HepG2 (cell line): Measurements from ENCODE around the gene COA3. TPM values are rescaled to one million over a fixed set of nuclear protein-coding genes. Genes with fewer than 3 reads are reported as not detected.

Experiments
- ARID5B ChIP-seq: IDR thresholded peaks from 2 replicates; pipeline ENCODE4 v1.4.0; 2020; ENCODE audit warnings: mild to moderate bottlenecking, missing genetic modification reagents
- DDIT3 ChIP-seq: sonication (generic); formaldehyde crosslinking; IDR thresholded peaks from 2 replicates; pipeline ENCODE4 v1.4.0; 2020; ENCODE audit warnings: mild to moderate bottlenecking, missing genetic modification reagents
- DMAP1 ChIP-seq: IDR thresholded peaks from 2 replicates; pipeline ENCODE4 v1.6.1; 2016
- GMEB1 ChIP-seq: sonication (generic); formaldehyde crosslinking; IDR thresholded peaks from 2 replicates; pipeline ENCODE4 v1.5.1; 2020; ENCODE audit warnings: missing genetic modification reagents, mild to moderate bottlenecking, borderline replicate concordance
- HMG20A ChIP-seq: IDR thresholded peaks from 2 replicates; pipeline ENCODE4 v1.6.1; 2016; ENCODE audit warnings: borderline replicate concordance
- PAWR ChIP-seq: sonication (generic); formaldehyde crosslinking; IDR thresholded peaks from 2 replicates; pipeline ENCODE4 v1.4.0; 2020; ENCODE audit warnings: missing genetic modification reagents, mild to moderate bottlenecking, borderline replicate concordance
- RELA ChIP-seq: sonication (generic); formaldehyde crosslinking; IDR thresholded peaks from 2 replicates; pipeline ENCODE4 v1.4.0; 2020; ENCODE audit warnings: missing genetic modification reagents
- SOX13 ChIP-seq, 3 experiments: fragments of 450-650 bp in 1 of 3; sonication (generic) in 1 of 3; formaldehyde crosslinking in 1 of 3; IDR thresholded peaks in 2 of 3; conservative IDR thresholded peaks in 1 of 3; 2 replicates each; pipeline versions ENCODE4 v1.5.0 to v1.6.1; 2016 to 2020; ENCODE audit warnings: antibody characterized with exemption in 1 of 3, mild to moderate bottlenecking in 1 of 3, missing compliant biosample characterization in 1 of 3, missing genetic modification reagents in 1 of 3, moderate library complexity in 1 of 3
- ZBTB49 ChIP-seq: sonication (generic); formaldehyde crosslinking; IDR thresholded peaks from 2 replicates; pipeline ENCODE4 v1.4.0; 2020; ENCODE audit warnings: missing genetic modification reagents, borderline replicate concordance
- ZMAT5 ChIP-seq: sonication (generic); formaldehyde crosslinking; IDR thresholded peaks from 2 replicates; pipeline ENCODE4 v1.5.0; 2020; ENCODE audit warnings: mild to moderate bottlenecking, low read depth, missing genetic modification reagents, borderline replicate concordance
- ZNF253 ChIP-seq: sonication (generic); formaldehyde crosslinking; IDR thresholded peaks from 2 replicates; pipeline ENCODE4 v1.8.0; 2022; ENCODE audit warnings: mild to moderate bottlenecking, missing genetic modification reagents, borderline replicate concordance
- ZNF256 ChIP-seq: sonication (generic); formaldehyde crosslinking; conservative IDR thresholded peaks from 2 replicates; pipeline ENCODE4 v1.4.0; 2020; ENCODE audit warnings: missing genetic modification reagents
- ZNF354B ChIP-seq: sonication (generic); formaldehyde crosslinking; IDR thresholded peaks from 2 replicates; pipeline ENCODE4 v1.8.0; 2022; ENCODE audit warnings: mild to moderate bottlenecking, missing genetic modification reagents
- ZNF530 ChIP-seq: sonication (generic); formaldehyde crosslinking; IDR thresholded peaks from 2 replicates; pipeline ENCODE4 v1.5.0; 2020; ENCODE audit warnings: low read depth, mild to moderate bottlenecking, missing genetic modification reagents
- ZNF770 ChIP-seq: sonication (generic); formaldehyde crosslinking; IDR thresholded peaks from 2 replicates; pipeline ENCODE4 v1.5.0; 2020; ENCODE audit warnings: mild to moderate bottlenecking, missing genetic modification reagents
- polyA plus RNA-seq, 8 experiments: library from polyadenylated mRNA; depleted of rRNA in 3 of 8; stranded (reverse) in 7 of 8; unstranded in 1 of 8; fragments of >200 nt; fragmentation: Illumina TruSeq in 4 of 8; extraction: Trizol in 4 of 8; gene quantifications; 2 replicates each; pipeline versions ENCODE4 v1.2.1 to v1.2.3, GENCODE V29; 2011 to 2016; ENCODE audit warnings: low read depth in 4 of 8, missing spikeins in 1 of 8, mixed read lengths in 1 of 8; ENCODE audit not compliant: insufficient read depth in 1 of 8
- total RNA-seq, 5 experiments: library from RNA; depleted of rRNA; stranded (reverse); fragments of >200 nt; fragmentation: Illumina TruSeq; extraction: Trizol; gene quantifications; 2 replicates each; pipeline ENCODE4 v1.2.3, GENCODE V29; 2016; ENCODE audit warnings: low read depth in 1 of 5

The COA3 gene
- total and polyA plus RNA-seq, 2 of the 13 experiments (the other 11 are each of a cell fraction or from before 2014, with no cell fraction given), result 133 to 202 TPM

GRCh38 chr17:42779936-42780850, 18.3 kb downstream of the COA3 start, which contains the start of gene WNK4 (continued):
- TF ChIP-seq ZNF770 (CRISPR knock-in tag), result no peak; the same call in none of the 2 replicates
- TF ChIP-seq ARID5B (CRISPR knock-in tag), result peak; percentile 90
- TF ChIP-seq SOX13 (IDR thresholded peaks at IDR 0.05), result peak; percentile 30; the same call in 1 of the 2 replicates
- peak in 1 of 2 experiments; percentile 69; a peak in 2 of 4 replicates for TF ChIP-seq SOX13 (CRISPR knock-in tag; conservative IDR thresholded peaks at IDR 0.05 in 1 of 2, IDR thresholded peaks at IDR 0.05 in 1 of 2)
- 0 out of 2 replicates have a peak, but pooled peaks have one; percentile 27 for TF ChIP-seq ZNF354B
- TF ChIP-seq RELA (CRISPR knock-in tag), result no peak
- TF ChIP-seq ZBTB49, result no peak
- no peak; the same call in 1 of the 2 replicates for TF ChIP-seq GMEB1 (CRISPR knock-in tag)
- TF ChIP-seq DMAP1 (CRISPR knock-in tag), result peak; percentile 50; the same call in 1 of the 2 replicates
- peak; percentile 80; the same call in 1 of the 2 replicates for TF ChIP-seq HMG20A (CRISPR knock-in tag)
- TF ChIP-seq ZMAT5 (CRISPR knock-in tag), result 0 out of 2 replicates have a peak, but pooled peaks have one; percentile 73
- TF ChIP-seq ZNF253 (CRISPR knock-in tag), result no peak
- 0 out of 2 replicates have a peak, but pooled peaks have one; percentile 50 for TF ChIP-seq ZNF530 (CRISPR knock-in tag)
- TF ChIP-seq DDIT3, result no peak
- 0 out of 2 replicates have a peak, but pooled peaks have one; percentile 25 for TF ChIP-seq ZNF256 (CRISPR knock-in tag)
- TF ChIP-seq PAWR (CRISPR knock-in tag), result no peak
